Stimulated activated CD4-positive, alpha-beta T cell treated with anti-CD3 and anti-CD28 coated beads, Interleukin-15, amount 100 ng/mL, for 24 hours (primary cell): ENCODE data around the gene ZNF888.
"Not testable (repeated sequence)": the region's sequence is repeated elsewhere in the genome, so short reads cannot be mapped to it uniquely, and the experiment has no call there.

Source experiments
- DNase-seq: peaks from one replicate; pipeline ENCODE4 v3.0.0-alpha.2; 2020

The ZNF888 gene

DNA sequence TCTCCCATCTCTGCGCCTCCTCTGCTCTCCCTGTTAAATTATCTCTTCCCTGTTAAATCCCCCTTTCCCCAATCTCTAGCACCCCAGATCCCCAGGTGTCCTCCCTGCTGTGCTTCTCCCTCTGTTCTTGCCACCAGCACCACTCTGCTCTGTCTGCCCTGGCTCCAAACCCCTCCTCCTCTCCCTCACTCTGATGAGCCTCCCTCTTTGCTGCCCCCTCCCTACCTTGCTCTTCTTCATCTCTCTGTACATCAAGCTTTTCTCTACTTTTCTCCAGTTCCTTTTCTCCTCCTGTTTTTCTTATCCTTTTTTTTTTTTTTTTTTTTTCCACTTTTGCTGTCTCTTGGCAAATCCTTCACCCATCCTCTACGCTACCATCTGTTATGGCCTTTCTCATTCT, 18.3 kb upstream of the ZNF888 start:
- DNase-seq: not testable (repeated sequence)

DNA sequence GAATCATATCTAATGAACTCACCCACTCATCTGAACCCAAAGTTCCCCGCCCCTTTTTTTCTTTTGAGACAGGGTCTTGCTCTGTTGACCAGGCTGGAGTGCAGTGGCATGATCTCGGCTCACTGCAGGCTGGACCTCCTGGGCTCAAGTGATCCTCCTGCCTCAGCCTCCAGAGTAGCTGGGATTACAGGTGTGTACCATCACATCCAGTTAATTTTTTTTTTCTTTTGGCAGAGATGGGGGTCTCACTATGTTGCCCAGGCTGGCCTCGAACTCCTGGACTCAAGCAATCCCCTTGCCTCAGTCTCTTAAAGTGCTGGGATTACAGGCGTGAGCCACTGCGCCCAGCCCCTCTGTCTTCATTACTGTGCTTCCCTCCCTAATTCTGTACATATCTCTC, 17.7 kb upstream of the ZNF888 start:
- not testable (repeated sequence) for DNase-seq

- DNase-seq: no peak
Observed at GRCh38 chr19:52938761-52939160, 15.5 kb upstream of the ZNF888 start.

DNA sequence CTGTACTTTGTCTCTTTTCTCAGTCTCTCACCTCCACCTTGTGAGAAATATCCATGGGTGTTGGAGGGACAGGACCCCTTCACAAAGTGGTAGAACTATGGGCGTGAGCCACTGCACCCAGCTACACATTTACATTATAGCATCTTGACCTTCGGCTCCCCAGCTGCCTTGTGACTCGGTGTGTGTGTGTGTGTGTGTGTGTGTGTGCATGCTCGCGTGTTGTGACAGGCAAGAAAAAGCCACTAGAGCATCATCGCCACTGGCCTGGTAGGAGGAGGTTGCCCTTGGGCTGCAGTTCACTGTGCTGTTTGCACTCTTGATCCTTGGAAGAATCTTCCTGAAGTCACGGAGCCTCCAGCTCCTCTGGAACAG, 13.7 kb upstream of the ZNF888 start:
- DNase-seq: no peak

- no peak for DNase-seq
Observed at GRCh38 chr19:52936151-52936953, 13.1 kb upstream of the ZNF888 start.

DNA sequence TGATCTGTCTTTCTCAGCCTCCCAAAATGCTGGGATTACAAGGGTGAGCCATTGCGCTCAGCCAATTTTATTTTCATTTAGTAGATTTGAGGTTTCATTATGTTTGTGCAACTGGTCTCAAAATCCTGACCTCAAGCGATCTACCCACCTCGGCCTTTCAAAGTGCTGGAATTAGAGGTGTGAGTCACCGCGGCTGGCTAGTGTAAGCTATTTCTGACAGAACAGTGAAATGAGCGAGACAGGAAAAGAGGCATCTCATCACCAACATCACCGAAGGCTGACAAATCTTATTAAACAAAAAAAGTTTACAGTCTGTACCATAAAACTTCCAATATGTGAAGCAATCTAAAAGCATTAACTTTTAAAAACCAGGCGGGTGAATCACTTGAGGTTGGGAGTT, 12.2 kb upstream of the ZNF888 start:
- DNase-seq: no peak

DNA sequence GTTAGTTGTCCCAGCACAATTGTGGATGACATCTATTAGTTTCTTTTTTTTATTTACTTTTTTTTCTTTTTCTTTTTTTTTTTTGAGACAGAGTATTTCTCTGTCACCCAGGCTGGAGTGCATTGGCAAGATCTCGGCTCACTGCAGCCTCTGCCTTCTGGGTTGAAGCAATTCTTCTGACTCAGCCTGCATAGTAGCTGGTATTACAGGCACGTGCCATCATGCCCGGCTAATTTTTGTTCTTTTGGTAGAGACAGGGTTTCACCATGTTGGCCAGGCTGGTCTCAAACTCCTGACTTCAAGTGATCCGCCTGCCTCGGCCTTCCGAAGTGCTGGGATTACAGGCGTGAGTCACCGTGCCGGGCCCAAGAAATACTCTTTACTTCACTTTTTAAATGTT, 1.4 kb upstream of the ZNF888 start:
- not testable (repeated sequence) for DNase-seq

DNA sequence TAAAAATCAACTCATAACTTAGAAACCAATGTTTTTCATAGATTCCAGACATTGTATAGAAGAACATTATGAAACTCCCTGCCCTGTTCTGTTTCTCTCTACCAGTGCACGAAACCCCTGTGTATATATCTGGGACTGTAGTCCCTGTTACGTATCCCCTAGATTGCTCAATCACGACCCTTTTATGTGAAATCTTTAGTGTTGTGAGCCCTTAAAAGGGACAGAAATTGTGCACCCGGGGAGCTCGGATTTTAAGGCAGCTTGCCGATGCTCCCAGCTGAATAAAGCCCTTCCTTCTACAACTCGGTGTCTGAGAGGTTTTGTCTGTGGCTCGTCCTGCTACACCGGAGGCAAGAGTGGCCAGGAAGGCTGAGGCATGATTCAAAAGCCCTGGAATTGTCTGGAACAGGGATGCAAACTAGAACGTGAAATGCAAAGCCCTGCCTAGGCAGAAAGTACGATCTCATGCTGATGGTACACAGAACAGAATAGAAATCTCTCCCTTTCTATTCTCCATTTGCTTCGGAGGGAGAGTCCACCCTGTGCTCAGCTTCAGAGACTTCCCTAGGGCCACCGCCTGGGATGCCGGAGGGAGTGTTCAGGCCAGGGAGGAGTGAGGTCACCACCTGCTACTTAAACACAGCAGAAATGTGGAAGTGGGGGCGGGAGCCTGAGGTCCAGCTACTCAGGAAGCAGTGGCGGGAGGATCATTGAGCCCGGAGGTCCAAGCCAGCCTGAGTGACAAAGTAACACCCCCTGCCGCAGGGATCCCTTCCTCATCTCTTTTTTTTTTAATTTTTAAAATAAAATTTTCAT, 758 bp upstream of the ZNF888 start:
- DNase-seq: no peak

DNA sequence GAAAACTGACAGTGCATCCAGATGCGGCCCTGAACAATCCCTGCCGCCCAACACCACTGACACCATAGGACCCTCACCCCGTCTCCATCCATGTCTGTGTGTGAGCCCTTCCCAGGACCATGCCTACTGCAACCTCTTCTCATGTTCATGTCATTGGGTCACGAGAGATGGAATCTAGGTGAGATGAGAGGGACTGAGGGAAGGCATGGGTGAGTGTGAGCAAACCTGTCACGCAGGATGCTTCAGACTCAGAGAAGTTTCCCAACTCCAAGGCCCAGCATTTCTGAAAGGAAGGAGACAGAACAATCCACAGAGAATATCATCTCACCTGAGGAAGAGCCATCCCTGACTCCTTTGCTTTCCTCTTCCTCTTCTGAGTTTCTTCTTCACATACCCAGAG, 5.7 kb downstream of the ZNF888 start:
- DNase-seq: no peak

- no peak for DNase-seq
Observed at GRCh38 chr19:52910648-52911047, 12.6 kb downstream of the ZNF888 start.

GRCh38 chr19:52904052-52904780, 19.0 kb downstream of the ZNF888 start:
- not testable (repeated sequence) for DNase-seq

- DNase-seq: no peak
Observed at GRCh38 chr19:52901842-52902241, 21.4 kb downstream of the ZNF888 start.

GRCh38 chr19:52898596-52898995, 24.6 kb downstream of the ZNF888 start:
- DNase-seq: not testable (repeated sequence)

DNA sequence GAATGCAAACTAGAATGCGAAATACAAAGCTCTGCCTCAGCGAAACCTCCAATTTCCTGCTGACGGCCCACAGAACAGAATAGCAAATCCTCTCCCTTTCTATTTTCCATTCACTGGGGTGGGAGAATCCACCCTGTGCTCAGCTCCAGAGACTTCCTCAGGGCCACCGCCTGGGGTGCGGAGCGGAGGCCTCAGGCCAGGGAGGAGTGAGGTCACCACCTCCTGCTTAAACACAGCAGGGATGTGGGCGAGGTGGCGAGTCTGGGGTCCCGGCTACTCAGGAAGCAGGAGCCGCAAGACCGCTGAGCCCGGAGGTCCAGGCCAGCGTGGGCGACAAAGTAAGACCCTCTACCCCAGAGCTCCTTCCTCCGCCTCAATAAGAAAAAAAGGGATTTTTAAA, 25.1 kb downstream of the ZNF888 start:
- DNase-seq: no peak

- DNase-seq: peak; percentile 90
Observed at GRCh38 chr19:52897138-52897935, 25.9 kb downstream of the ZNF888 start, which contains the start of gene ZNF320. TSS of gene ZNF320 (minus strand) at chr19:52897635. CDS start at chr19:52890255, 7,380 bp downstream.

DNA sequence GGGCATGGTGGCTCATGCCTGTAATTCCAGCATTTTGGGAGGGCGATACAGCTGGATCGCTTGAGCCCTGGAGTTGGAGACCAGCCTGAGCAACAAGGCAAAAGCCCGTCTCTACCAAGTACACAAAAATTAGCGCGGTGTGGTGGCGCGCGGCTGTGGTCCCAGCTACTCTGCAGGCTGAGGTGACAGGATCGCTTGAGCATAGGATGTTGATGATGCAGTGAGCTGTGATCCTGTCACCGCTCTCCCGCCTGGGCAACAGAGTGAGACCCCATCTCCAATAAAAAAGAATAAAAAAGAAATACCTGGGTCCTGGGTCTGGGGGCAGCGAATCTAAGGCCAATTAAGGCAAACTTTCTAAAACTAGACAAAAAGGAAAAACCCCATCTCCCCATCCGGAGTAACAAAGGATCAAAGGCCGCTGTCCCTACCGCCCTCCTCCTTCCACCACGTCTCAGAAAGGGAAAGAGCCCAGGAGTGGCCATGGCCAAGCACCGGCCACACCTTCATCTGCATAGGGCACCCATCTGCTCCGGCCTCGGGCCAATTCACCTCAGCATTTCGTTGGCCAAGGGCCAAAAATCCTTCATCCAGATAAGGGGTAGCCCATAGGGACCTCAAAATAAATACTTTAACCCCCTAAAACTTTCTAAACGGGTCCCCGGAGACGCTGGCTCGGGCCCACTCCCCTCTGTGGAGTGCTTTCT, 26.6 kb downstream of the ZNF888 start:
- DNase-seq: no peak

GRCh38 chr19:52891336-52891735, 31.9 kb downstream of the ZNF888 start:
- no peak for DNase-seq

DNA sequence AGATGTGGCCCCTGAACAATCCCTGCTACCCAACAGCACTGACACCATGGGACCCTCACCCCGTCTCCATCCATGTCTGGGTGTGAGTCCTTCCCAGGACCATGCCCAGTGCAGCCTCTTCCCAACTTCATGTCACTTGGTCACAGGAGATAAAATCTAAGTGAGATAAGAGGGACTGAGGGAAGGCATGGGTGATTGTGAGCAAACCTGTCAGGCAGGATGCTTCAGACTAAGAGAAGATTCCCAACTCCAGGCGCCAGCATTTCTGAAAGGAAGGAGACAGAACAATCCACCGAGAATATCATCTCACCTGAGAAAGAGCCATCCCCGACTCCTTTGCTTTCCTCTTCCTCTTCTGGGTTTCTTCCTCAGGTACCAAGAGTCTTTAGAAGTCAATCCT, 33.3 kb downstream of the ZNF888 start:
- no peak for DNase-seq

- no peak for DNase-seq
Observed at GRCh38 chr19:52889076-52889475, 34.2 kb downstream of the ZNF888 start.

GRCh38 chr19:52880895-52881389, 42.3 kb downstream of the ZNF888 start:
- no peak for DNase-seq

- DNase-seq: not testable (repeated sequence)
Observed at GRCh38 chr19:52872996-52873395, 50.2 kb downstream of the ZNF888 start.

GRCh38 chr19:52871466-52871865, 51.8 kb downstream of the ZNF888 start:
- DNase-seq: no peak
